HFFc6 (cell line): ENCODE data around the gene C2CD4D. TPM values are rescaled to one million over a fixed set of nuclear protein-coding genes. Genes with fewer than 3 reads are reported as not detected.

Experiments used
- DNase-seq: peaks from one replicate; pipeline ENCODE4 v3.0.0-alpha.2; 2018
- H3K27ac Mint-ChIP-seq: 2 replicates; pipeline ENCODE4 v1.8.0; 2020; ENCODE audit warnings: mild to moderate bottlenecking, mixed read lengths
- H3K27me3 Mint-ChIP-seq: 2 replicates; pipeline ENCODE4 v1.8.0; 2021; ENCODE audit warnings: mild to moderate bottlenecking, moderate library complexity, mixed read lengths; ENCODE audit not compliant: insufficient read depth
- H3K36me3 Mint-ChIP-seq: 2 replicates; pipeline ENCODE4 v1.8.0; 2021; ENCODE audit warnings: low read depth, mixed read lengths
- H3K4me1 Mint-ChIP-seq: 2 replicates; pipeline ENCODE4 v1.8.0; 2020; ENCODE audit warnings: low read depth, mixed read lengths
- H3K4me3 Mint-ChIP-seq: 2 replicates; pipeline ENCODE4 v1.8.0; 2020; ENCODE audit warnings: mild to moderate bottlenecking, moderate library complexity, mixed read lengths
- H3K9me3 Mint-ChIP-seq: 2 replicates; pipeline ENCODE4 v1.8.0; 2020; ENCODE audit warnings: mild to moderate bottlenecking, mixed read lengths
- CTCF ChIP-seq: fragments of 200-600 bp; sonication (generic); IDR thresholded peaks from 2 replicates; pipeline ENCODE4 v1.5.0; 2021; ENCODE audit warnings: antibody characterized with exemption, mild to moderate bottlenecking
- total RNA-seq, 6 experiments: library from RNA; stranded (reverse); fragmentation: NEBNext Ultra II Directional; extraction: Animal tissue kit (Norgen Biotek cat#: 25700); gene quantifications; 2 replicates in 1 of 6; 3 replicates in 5 of 6; pipeline ENCODE4 v1.2.3, GENCODE V29; 2021

The C2CD4D gene
- total RNA-seq, 6 experiments from 2014 or later = not detected

DNA sequence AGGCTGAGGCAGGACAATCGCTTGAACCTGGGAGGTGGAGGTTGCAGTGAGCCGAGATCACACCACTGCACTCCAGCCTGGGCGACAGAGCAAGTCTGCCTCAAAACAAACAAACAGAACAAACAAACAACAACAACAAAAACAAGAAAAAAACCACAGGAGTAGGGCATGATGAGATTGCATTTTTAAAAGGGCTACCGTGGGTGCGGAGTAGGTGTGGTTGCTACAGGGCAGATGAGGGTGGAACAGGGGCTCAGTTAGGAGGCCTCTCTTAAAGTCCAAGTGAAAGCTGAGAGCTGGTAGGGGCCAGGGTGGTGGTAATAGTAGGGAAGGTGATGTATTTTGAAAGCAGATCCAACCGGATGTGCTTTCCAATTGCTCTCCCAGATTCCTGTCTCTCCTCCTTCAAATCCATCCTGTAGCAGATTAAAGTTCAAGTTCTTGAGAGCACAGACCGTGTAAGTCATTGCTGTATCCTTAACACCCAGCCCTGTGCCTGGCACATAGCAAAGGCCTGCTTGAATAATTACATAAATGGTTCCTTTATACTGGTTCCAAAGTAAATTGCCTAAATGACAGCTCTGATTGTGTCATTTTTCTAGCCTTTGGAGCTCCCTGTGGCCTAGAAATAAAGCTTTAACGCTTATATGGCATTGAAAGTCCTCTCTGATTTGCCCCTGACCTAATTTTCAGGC lies 30.2 kb downstream of the C2CD4D start:
- no peaks in the 10 kb centered on the region; the same call in 1 of the 2 replicates for H3K4me1 Mint-ChIP-seq
- H3K4me3 Mint-ChIP-seq = no peak overlapping the region
- peaks cover 58% of the 10 kb centered on the region for H3K27me3 Mint-ChIP-seq
- no peaks in the 10 kb centered on the region for H3K9me3 Mint-ChIP-seq
- TF ChIP-seq CTCF = no peak
- no peak overlapping the region for H3K27ac Mint-ChIP-seq
- no peaks in the 10 kb centered on the region for H3K36me3 Mint-ChIP-seq
- DNase-seq = no peak

DNA sequence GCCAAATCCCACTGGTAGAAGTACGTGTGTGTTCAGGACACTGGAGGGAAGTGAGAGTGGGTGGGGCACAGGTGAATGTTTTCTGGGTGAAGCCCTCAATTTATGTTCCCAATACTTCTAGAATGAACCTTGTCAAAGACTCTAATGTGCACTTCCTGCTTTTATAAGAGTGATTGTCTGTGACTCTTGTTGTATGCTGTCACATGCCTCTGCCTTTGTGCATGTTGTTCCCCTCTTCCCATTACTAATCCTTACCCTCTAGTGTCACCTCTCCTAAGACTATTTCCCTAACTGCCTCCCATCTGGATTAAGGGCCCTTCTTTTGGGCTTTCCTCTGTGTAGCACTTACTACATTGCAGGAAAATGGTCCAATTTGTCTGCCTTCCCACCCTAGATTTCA lies 31.9 kb downstream of the C2CD4D start:
- Mint-ChIP-seq H3K36me3 (no peaks in the 10 kb centered on the region), H3K27me3 (peaks cover 65% of the 10 kb centered on the region), H3K4me1 (no peaks in the 10 kb centered on the region; the same call in 1 of the 2 replicates), H3K27ac (no peak overlapping the region), H3K4me3 (no peak overlapping the region), H3K9me3 (no peaks in the 10 kb centered on the region)
- no peak for TF ChIP-seq CTCF
- DNase-seq = no peak

DNA sequence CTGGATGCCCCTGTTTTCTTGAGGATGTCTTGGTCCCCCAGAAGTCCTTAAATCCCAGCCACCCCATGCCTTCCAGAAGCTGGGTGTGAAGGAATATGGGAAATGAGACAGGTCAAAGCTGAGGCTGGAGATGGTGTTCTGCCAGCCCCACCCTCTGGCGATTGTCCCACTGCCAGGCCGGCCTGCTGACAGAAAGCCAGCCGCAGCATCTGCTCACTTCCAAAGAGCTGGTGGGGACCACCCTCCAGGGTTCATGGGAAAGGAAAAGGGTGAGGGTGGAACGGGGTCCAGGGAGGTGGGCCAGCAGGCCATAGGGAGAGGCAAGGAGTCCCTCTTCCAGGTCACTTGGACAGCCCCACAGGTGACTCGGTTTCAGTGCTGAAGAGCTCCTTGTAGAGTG lies 32.5 kb downstream of the C2CD4D start:
- Mint-ChIP-seq H3K4me3 (no peak overlapping the region), H3K27me3 (peaks cover 64% of the 10 kb centered on the region), H3K27ac (no peak overlapping the region)

GRCh38 chr1:151806170-151806569 lies 33.5 kb downstream of the C2CD4D start:
- peaks cover 60% of the 10 kb centered on the region for H3K27me3 Mint-ChIP-seq
- TF ChIP-seq CTCF = no peak
- no peak overlapping the region for H3K4me3 Mint-ChIP-seq
- DNase-seq = no peak
- no peaks in the 10 kb centered on the region for H3K36me3 Mint-ChIP-seq
- H3K9me3 Mint-ChIP-seq = no peaks in the 10 kb centered on the region
- no peaks in the 10 kb centered on the region; the same call in 1 of the 2 replicates for H3K4me1 Mint-ChIP-seq
- H3K27ac Mint-ChIP-seq = no peak overlapping the region

More for the DNA sequence above, 32.5 kb downstream of the C2CD4D start:
- Mint-ChIP-seq H3K9me3 (no peaks in the 10 kb centered on the region), H3K4me1 (no peaks in the 10 kb centered on the region; the same call in 1 of the 2 replicates), H3K36me3 (no peaks in the 10 kb centered on the region)
- TF ChIP-seq CTCF = no peak
- DNase-seq = no peak

DNA sequence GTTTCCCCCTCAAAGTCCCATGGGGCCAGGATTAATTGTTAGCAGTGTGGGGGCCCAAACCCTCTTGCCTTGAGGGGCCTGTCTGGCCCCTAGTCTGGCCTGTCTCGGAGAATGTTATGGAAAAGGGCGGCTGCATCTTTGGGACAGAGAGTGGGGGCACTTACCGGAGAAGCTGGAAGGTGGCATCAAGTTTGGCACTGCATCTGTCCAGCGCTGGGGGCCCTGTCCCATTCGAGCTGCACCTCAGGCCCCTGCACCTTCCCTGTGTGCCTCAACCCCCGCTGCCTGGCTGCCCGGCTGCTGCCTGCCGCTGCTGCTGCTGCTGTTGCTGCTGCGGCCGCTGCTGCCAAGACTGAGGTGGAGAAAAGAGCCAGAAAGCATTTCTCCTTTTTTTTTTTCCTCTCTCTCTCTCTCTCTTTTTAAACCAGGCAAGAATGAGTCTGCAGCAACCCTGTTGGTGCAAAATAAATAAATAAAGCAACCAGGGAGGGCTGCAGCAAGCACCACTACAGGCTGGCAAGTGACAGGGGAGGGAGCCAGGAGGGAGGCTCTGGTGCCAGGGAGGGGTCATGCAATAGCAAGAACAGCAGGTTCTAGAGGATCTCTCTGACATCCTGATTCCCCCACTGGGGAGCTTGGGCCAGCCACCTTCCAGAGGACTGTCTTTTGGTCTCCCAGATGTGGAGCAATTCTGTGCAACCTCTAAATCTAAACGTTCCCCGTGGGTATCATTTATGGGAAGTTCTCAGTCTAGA lies 34.4 kb downstream of the C2CD4D start, which contains the start of gene LINGO4:
Gene LINGO4, minus strand, starts transcription at position 354 of the 755 bp plus-strand sequence. CDS start 2,715 bp downstream, outside the sequence.
- Mint-ChIP-seq H3K4me1 (no peaks in the 10 kb centered on the region), H3K36me3 (no peaks in the 10 kb centered on the region), H3K27me3 (peaks cover 59% of the 10 kb centered on the region), H3K27ac (no peak within 1 kb of the TSS), H3K4me3 (no peak within 1 kb of the TSS), H3K9me3 (no peaks in the 10 kb centered on the region)
- no peak for TF ChIP-seq CTCF
- no peak for DNase-seq
